OCI-LY3 (cell line): ENCODE data around the gene EMC7.

Experiments used
- EZH2phosphoT487 ChIP-seq: fragments of 200-600 bp; shearing (Covaris generic); IDR thresholded peaks from 2 replicates; pipeline ENCODE4 v1.6.1; 2018; ENCODE audit warnings: antibody characterized with exemption, mixed run types, low read depth
- TF ChIP-seq, protein P1 (sequence below): fragments of 200-600, 300-600 bp; sonication (generic); IDR thresholded peaks from 2 replicates; pipeline ENCODE4 v1.5.1; 2014; ENCODE audit warnings: antibody characterized with exemption, low read length, low read depth

DNA sequence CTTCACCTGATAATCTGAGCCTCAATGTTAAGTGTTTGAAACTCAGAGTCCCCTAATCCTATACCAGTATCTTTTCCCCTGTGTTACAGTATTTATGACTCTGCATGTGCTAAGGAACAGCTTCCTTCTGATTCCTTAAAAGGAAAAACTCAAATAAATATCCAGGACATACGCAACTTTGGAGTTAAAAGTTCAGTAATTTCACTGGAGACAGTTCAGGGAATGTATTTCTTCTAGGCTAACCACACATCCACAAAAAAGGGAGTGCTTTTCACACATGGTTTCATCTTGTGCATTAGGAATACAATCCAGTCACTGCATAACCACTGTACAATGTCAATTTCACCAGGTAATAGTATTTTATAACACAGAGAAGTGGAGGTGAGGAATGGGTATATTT, 31.2 kb upstream of the EMC7 start:
- TF ChIP-seq, protein P1, sequence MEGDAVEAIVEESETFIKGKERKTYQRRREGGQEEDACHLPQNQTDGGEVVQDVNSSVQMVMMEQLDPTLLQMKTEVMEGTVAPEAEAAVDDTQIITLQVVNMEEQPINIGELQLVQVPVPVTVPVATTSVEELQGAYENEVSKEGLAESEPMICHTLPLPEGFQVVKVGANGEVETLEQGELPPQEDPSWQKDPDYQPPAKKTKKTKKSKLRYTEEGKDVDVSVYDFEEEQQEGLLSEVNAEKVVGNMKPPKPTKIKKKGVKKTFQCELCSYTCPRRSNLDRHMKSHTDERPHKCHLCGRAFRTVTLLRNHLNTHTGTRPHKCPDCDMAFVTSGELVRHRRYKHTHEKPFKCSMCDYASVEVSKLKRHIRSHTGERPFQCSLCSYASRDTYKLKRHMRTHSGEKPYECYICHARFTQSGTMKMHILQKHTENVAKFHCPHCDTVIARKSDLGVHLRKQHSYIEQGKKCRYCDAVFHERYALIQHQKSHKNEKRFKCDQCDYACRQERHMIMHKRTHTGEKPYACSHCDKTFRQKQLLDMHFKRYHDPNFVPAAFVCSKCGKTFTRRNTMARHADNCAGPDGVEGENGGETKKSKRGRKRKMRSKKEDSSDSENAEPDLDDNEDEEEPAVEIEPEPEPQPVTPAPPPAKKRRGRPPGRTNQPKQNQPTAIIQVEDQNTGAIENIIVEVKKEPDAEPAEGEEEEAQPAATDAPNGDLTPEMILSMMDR = no peak
- no peak for TF ChIP-seq EZH2phosphoT487
